ENCODE data around the gene IL1RL1.
"Not testable (repeated sequence)": the region's sequence is repeated elsewhere in the genome, so short reads cannot be mapped to it uniquely, and the experiment has no call there.

IL1RL1 gene

GRCh38 chr2:102294802-102295489 lies 16.4 kb upstream of the IL1RL1 start:
- DNase-seq = no peak

GRCh38 chr2:102295566-102295965 lies 15.8 kb upstream of the IL1RL1 start:
- DNase-seq = no peak

- no peak for DNase-seq
These were observed 14.9 kb upstream of the IL1RL1 start for GRCh38 chr2:102296449-102296848.

- DNase-seq = no peak
These were observed 13.5 kb upstream of the IL1RL1 start for GRCh38 chr2:102297891-102298290.

GRCh38 chr2:102301867-102302362 lies 9.4 kb upstream of the IL1RL1 start:
- peak; percentile 50 for DNase-seq

GRCh38 chr2:102302458-102302857 lies 8.9 kb upstream of the IL1RL1 start:
- no peak for DNase-seq

GRCh38 chr2:102303589-102303988 lies 7.8 kb upstream of the IL1RL1 start:
- DNase-seq = no peak

- no peak for DNase-seq
These were observed 7.1 kb upstream of the IL1RL1 start for GRCh38 chr2:102304268-102304667.

- DNase-seq = no peak
These were observed 6.4 kb upstream of the IL1RL1 start for GRCh38 chr2:102304711-102305611.

- no peak for DNase-seq
These were observed 5.2 kb upstream of the IL1RL1 start for GRCh38 chr2:102306125-102306524.

- no peak for DNase-seq
These were observed 1.7 kb downstream of the IL1RL1 start for GRCh38 chr2:102313025-102313424.

- no peak for DNase-seq
These were observed 2.1 kb downstream of the IL1RL1 start for GRCh38 chr2:102313471-102313870.

GRCh38 chr2:102313950-102314349 lies 2.6 kb downstream of the IL1RL1 start:
- DNase-seq = no peak

GRCh38 chr2:102315921-102316320 lies 4.6 kb downstream of the IL1RL1 start:
- no peak for DNase-seq

- no peak for DNase-seq
These were observed 6.4 kb downstream of the IL1RL1 start for GRCh38 chr2:102317715-102318114.

- DNase-seq = no peak
These were observed 7.1 kb downstream of the IL1RL1 start for GRCh38 chr2:102318437-102318836.

- DNase-seq = no peak
These were observed 10.8 kb downstream of the IL1RL1 start for GRCh38 chr2:102321941-102322719.

- not testable (repeated sequence) for DNase-seq
These were observed 13.6 kb downstream of the IL1RL1 start for GRCh38 chr2:102324914-102325313.

- DNase-seq = no peak
These were observed 20.1 kb downstream of the IL1RL1 start for GRCh38 chr2:102331311-102331980.

GRCh38 chr2:102334486-102334885 lies 23.1 kb downstream of the IL1RL1 start:
- no peak for DNase-seq

GRCh38 chr2:102335871-102336366 lies 24.6 kb downstream of the IL1RL1 start:
- no peak for DNase-seq

GRCh38 chr2:102336502-102336945 lies 25.2 kb downstream of the IL1RL1 start:
- no peak for DNase-seq
